GM19438 (cell line): ENCODE measurements around the gene ADK.

Source experiments
- ATAC-seq: cut with Tn5 transposase; IDR thresholded peaks from one replicate; pipeline ENCODE4 v1.9.1; 2021; ENCODE audit warnings: low read depth; ENCODE audit not compliant: unreplicated experiment

The ADK gene

GRCh38 chr10:74585231-74586087, 434.4 kb downstream of the ADK start:
- ATAC-seq = peak; percentile 71

GRCh38 chr10:74586088-74586585, 435.1 kb downstream of the ADK start:
- no peak for ATAC-seq

- ATAC-seq = no peak
Measured at GRCh38 chr10:74587109-74587854, 436.3 kb downstream of the ADK start.

GRCh38 chr10:74589226-74589673, 438.2 kb downstream of the ADK start:
- ATAC-seq = no peak

GRCh38 chr10:74589851-74590250, 438.8 kb downstream of the ADK start:
- ATAC-seq = no peak

- no peak for ATAC-seq
Measured at GRCh38 chr10:74593470-74593869, 442.4 kb downstream of the ADK start.

- ATAC-seq = no peak
Measured at GRCh38 chr10:74596713-74597112, 445.7 kb downstream of the ADK start.

- ATAC-seq = no peak
Measured at GRCh38 chr10:74598891-74599566, 448.0 kb downstream of the ADK start.

- no peak for ATAC-seq
Measured at GRCh38 chr10:74599672-74600071, 448.7 kb downstream of the ADK start.

- no peak for ATAC-seq
Measured at GRCh38 chr10:74600170-74600569, 449.1 kb downstream of the ADK start.

GRCh38 chr10:74602576-74602975, 451.6 kb downstream of the ADK start:
- ATAC-seq = no peak

GRCh38 chr10:74610299-74610698, 459.3 kb downstream of the ADK start:
- no peak for ATAC-seq

- no peak for ATAC-seq
Measured at GRCh38 chr10:74612195-74612594, 461.2 kb downstream of the ADK start.

- ATAC-seq = no peak
Measured at GRCh38 chr10:74620626-74621025, 469.6 kb downstream of the ADK start.

GRCh38 chr10:74623786-74624185, 472.8 kb downstream of the ADK start:
- no peak for ATAC-seq

- no peak for ATAC-seq
Measured at GRCh38 chr10:74624501-74624900, 473.5 kb downstream of the ADK start.

GRCh38 chr10:74628136-74628535, 477.1 kb downstream of the ADK start:
- ATAC-seq = no peak

GRCh38 chr10:74634995-74635536, 484.0 kb downstream of the ADK start:
- no peak for ATAC-seq

GRCh38 chr10:74635655-74636054, 484.6 kb downstream of the ADK start:
- no peak for ATAC-seq

GRCh38 chr10:74637685-74638084, 486.7 kb downstream of the ADK start:
- ATAC-seq = no peak
